HG03439 (cell line): ENCODE results near the gene PAF1.
A peak's percentile ranks its signal among the peaks of the same experiment; 100 is the strongest.

Experiments
- ATAC-seq: cut with Tn5 transposase; IDR thresholded peaks from one replicate; pipeline ENCODE4 v1.9.1; 2021; ENCODE audit warnings: mild to moderate bottlenecking, moderate library complexity; ENCODE audit not compliant: unreplicated experiment

Gene PAF1

GRCh38 chr19:39390751-39391437 lies at the start of gene PAF1, which contains the start of gene MED29:
Gene PAF1 (minus strand): TSS chr19:39391106. CDS start chr19:39390864, 242 bp downstream.
Gene MED29 (plus strand): TSS chr19:39391378. CDS start chr19:39391423, 45 bp downstream.
- ATAC-seq, result peak; percentile 91

GRCh38 chr19:39438270-39438934 lies 47.5 kb upstream of the PAF1 start:
- no peak for ATAC-seq

GRCh38 chr19:39436350-39436716 lies 45.4 kb upstream of the PAF1 start:
- ATAC-seq, result no peak

GRCh38 chr19:39435499-39436349 lies 44.8 kb upstream of the PAF1 start, which contains the start of gene RPS16:
Gene RPS16 (minus strand): TSS chr19:39435949. CDS start chr19:39435895, 54 bp downstream.
- peak; percentile 75 for ATAC-seq

- ATAC-seq, result no peak
These were observed 43.5 kb upstream of the PAF1 start for GRCh38 chr19:39434123-39435076.

- ATAC-seq, result no peak
These were observed 42.7 kb upstream of the PAF1 start for GRCh38 chr19:39433480-39434079.

GRCh38 chr19:39432677-39433025 lies 41.7 kb upstream of the PAF1 start:
- no peak for ATAC-seq

GRCh38 chr19:39430675-39431593 lies 40.0 kb upstream of the PAF1 start:
- ATAC-seq, result peak; percentile 45

GRCh38 chr19:39428283-39429112 lies 37.6 kb upstream of the PAF1 start:
- ATAC-seq, result no peak

- no peak for ATAC-seq
These were observed 36.8 kb upstream of the PAF1 start for GRCh38 chr19:39427707-39428106.

- no peak for ATAC-seq
These were observed 35.3 kb upstream of the PAF1 start for GRCh38 chr19:39426170-39426569.

GRCh38 chr19:39425744-39426143 lies 34.8 kb upstream of the PAF1 start:
- no peak for ATAC-seq

GRCh38 chr19:39424934-39425333 lies 34.0 kb upstream of the PAF1 start:
- no peak for ATAC-seq

GRCh38 chr19:39423258-39424086 lies 32.6 kb upstream of the PAF1 start:
- ATAC-seq, result no peak

- ATAC-seq, result no peak
These were observed 31.1 kb upstream of the PAF1 start for GRCh38 chr19:39422020-39422419.

- ATAC-seq, result no peak
These were observed 29.9 kb upstream of the PAF1 start for GRCh38 chr19:39420769-39421168.

GRCh38 chr19:39419003-39419402 lies 28.1 kb upstream of the PAF1 start:
- ATAC-seq, result no peak
